KMS-11 (cell line): ENCODE results near the gene GCNT4.
"Not testable (repeated sequence)": the region's sequence is repeated elsewhere in the genome, so short reads cannot be mapped to it uniquely, and the experiment has no call there.

ENCODE experiments used
- H2AFZ ChIP-seq: fragments of 200-600 bp; sonication (generic); 2 replicates; pipeline ENCODE4 v1.6.1; 2016; ENCODE audit warnings: antibody characterized with exemption, mixed run types, low read depth
- H3K27ac ChIP-seq: fragments of 200-600 bp; sonication (generic); 2 replicates; pipeline ENCODE4 v1.6.1; 2016; ENCODE audit warnings: mild to moderate bottlenecking, mixed run types
- H3K27me3 ChIP-seq: fragments of 200-600 bp; sonication (generic); 2 replicates; pipeline ENCODE4 v1.6.1; 2017; ENCODE audit warnings: mild to moderate bottlenecking, low read depth, mixed run types, moderate library complexity; ENCODE audit not compliant: insufficient read depth
- H3K36me3 ChIP-seq: fragments of 200-600 bp; sonication (generic); 2 replicates; pipeline ENCODE4 v1.6.1; 2017; ENCODE audit warnings: mild to moderate bottlenecking, mixed run types; ENCODE audit not compliant: insufficient read depth
- H3K4me1 ChIP-seq: fragments of 200-600 bp; sonication (generic); 2 replicates; pipeline ENCODE4 v1.6.1; 2016; ENCODE audit warnings: mild to moderate bottlenecking, low read depth, mixed run types; ENCODE audit not compliant: poor library complexity, severe bottlenecking
- H3K4me2 ChIP-seq: fragments of 200-600 bp; sonication (generic); 2 replicates; pipeline ENCODE4 v1.7.0; 2016; ENCODE audit warnings: mild to moderate bottlenecking, mixed run types
- H3K4me3 ChIP-seq: fragments of 200-600 bp; sonication (generic); IDR thresholded peaks from 2 replicates; pipeline ENCODE4 v1.6.1; 2017; ENCODE audit warnings: low read depth, low read length, mixed read lengths; ENCODE audit not compliant: insufficient read depth
- H3K79me2 ChIP-seq: fragments of 200-600 bp; sonication (generic); 2 replicates; pipeline ENCODE4 v1.6.1; 2016; ENCODE audit warnings: low read depth, mixed run types; ENCODE audit not compliant: insufficient read depth
- H3K9ac ChIP-seq: fragments of 200-600 bp; sonication (generic); 2 replicates; pipeline ENCODE4 v1.6.1; 2016; ENCODE audit warnings: mild to moderate bottlenecking, mixed run types
- H4K20me1 ChIP-seq: fragments of 200-600 bp; sonication (generic); 2 replicates; pipeline ENCODE4 v1.6.1; 2016; ENCODE audit warnings: mild to moderate bottlenecking, mixed run types; ENCODE audit not compliant: insufficient read depth
- TF ChIP-seq, protein P1 (sequence below): fragments of 200-600 bp; sonication (generic); conservative IDR thresholded peaks from 2 replicates; pipeline ENCODE4 v1.6.1; 2017; ENCODE audit warnings: low read depth, mild to moderate bottlenecking, antibody characterized with exemption, low read length, moderate library complexity, mixed read lengths

GCNT4 gene

DNA sequence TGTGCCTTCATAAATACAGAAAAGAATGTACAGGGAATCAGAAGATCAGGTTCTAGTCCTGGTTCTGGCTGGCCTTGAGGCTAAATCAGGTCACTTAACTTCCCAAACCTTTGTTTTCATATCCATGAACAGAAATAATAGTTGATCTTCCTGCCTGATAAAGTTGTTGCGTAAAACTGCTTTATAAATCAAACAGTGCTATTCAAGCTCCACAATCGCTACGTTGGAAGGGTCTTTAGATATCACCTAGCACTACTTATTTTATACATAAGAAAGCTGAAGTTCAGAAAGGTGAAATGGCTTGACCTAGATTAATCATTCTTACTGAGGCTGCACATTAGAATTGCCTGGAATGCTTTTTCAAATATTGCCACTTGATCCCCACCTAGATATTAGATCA lies 36.3 kb upstream of the GCNT4 start:
- H2AFZ ChIP-seq, result no peak overlapping the region
- H4K20me1 ChIP-seq, result no peaks in the 10 kb centered on the region
- H3K4me3 ChIP-seq, result no peak overlapping the region
- H3K27me3 ChIP-seq, result no peaks in the 10 kb centered on the region
- TF ChIP-seq, protein P1, sequence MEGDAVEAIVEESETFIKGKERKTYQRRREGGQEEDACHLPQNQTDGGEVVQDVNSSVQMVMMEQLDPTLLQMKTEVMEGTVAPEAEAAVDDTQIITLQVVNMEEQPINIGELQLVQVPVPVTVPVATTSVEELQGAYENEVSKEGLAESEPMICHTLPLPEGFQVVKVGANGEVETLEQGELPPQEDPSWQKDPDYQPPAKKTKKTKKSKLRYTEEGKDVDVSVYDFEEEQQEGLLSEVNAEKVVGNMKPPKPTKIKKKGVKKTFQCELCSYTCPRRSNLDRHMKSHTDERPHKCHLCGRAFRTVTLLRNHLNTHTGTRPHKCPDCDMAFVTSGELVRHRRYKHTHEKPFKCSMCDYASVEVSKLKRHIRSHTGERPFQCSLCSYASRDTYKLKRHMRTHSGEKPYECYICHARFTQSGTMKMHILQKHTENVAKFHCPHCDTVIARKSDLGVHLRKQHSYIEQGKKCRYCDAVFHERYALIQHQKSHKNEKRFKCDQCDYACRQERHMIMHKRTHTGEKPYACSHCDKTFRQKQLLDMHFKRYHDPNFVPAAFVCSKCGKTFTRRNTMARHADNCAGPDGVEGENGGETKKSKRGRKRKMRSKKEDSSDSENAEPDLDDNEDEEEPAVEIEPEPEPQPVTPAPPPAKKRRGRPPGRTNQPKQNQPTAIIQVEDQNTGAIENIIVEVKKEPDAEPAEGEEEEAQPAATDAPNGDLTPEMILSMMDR, result no peak
- no peak overlapping the region for H3K9ac ChIP-seq
- H3K27ac ChIP-seq, result no peak overlapping the region
- no peaks in the 10 kb centered on the region for H3K36me3 ChIP-seq
- H3K4me2 ChIP-seq, result no peak overlapping the region
- H3K4me1 ChIP-seq, result no peaks in the 10 kb centered on the region
- H3K79me2 ChIP-seq, result no peaks in the 10 kb centered on the region

DNA sequence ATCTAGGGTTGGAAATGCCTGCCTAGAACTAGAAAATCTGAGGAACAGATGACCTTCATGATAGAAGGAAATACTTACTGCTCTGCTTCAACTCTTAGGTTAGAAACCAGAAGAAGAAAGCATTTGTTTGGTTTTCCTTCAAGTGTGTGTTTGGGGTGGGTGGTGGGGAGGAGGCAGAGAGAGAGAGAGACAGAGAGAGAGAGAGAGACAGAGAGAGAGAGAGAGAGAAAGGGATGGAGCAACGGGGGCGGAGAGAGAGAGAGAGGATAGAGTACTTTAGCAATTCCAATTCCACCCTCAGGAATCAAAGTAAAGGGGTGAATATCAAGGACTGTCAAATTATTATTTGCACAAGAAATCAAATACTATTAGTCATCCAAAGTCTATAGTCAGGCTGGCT lies 29.2 kb upstream of the GCNT4 start:
- Histone ChIP-seq H4K20me1 (no peaks in the 10 kb centered on the region), H2AFZ (no peak overlapping the region), H3K27me3 (no peaks in the 10 kb centered on the region), H3K4me2 (no peak overlapping the region), H3K9ac (no peak overlapping the region), H3K36me3 (no peaks in the 10 kb centered on the region), H3K79me2 (no peaks in the 10 kb centered on the region), H3K4me3 (no peak overlapping the region), H3K4me1 (peaks cover 5% of the 10 kb centered on the region), H3K27ac (no peak overlapping the region)
- TF ChIP-seq, protein P1, result no peak

DNA sequence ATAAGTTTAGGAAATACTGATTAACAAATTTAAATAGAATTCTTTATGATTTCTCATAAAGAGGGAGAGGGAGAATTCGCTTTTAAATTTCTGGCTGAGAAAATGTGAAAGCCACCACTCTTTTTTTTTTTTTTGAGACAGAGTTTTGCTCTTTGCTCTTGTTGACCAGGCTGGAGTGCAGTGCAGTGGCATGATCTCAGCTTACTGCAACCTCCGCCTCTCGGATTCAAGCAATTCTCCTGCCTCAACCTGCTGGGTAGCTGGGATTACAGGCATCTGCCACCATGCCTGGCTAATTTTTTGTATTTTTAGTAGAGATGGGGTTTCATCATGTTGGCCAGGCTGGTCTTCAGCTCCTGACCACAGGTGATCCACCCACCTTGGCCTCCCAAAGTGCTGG lies 27.0 kb upstream of the GCNT4 start:
- not testable (repeated sequence) for H3K27ac ChIP-seq, H3K4me2 ChIP-seq, H3K4me3 ChIP-seq, H3K4me1 ChIP-seq, H3K36me3 ChIP-seq, H3K79me2 ChIP-seq, H3K9ac ChIP-seq, H4K20me1 ChIP-seq, H2AFZ ChIP-seq, H3K27me3 ChIP-seq

DNA sequence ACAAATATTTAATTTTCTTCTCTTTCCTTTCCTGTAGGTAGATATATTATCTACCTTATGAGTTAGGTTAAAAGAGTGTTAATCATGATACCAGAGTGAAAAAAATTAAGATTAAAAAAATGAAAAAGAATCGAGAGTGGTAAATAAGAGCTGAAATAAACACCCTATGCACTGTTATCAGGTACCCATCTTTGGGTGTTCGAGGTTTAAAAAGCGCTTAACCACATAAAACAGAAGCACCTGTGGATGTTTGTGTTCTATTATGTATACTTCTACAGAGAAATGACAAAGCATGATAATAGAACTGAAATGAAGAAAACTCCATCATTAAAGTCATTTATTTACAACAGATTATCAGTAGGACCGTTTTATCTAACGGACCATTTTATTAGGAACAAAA lies 25.7 kb upstream of the GCNT4 start:
- Histone ChIP-seq H3K4me1 (peaks cover 5% of the 10 kb centered on the region), H3K27ac (no peak overlapping the region), H3K36me3 (no peaks in the 10 kb centered on the region), H3K4me2 (no peak overlapping the region), H2AFZ (no peak overlapping the region), H3K9ac (no peak overlapping the region), H3K79me2 (no peaks in the 10 kb centered on the region), H3K4me3 (no peak overlapping the region), H3K27me3 (no peaks in the 10 kb centered on the region), H4K20me1 (no peaks in the 10 kb centered on the region)
- TF ChIP-seq, protein P1, result no peak

DNA sequence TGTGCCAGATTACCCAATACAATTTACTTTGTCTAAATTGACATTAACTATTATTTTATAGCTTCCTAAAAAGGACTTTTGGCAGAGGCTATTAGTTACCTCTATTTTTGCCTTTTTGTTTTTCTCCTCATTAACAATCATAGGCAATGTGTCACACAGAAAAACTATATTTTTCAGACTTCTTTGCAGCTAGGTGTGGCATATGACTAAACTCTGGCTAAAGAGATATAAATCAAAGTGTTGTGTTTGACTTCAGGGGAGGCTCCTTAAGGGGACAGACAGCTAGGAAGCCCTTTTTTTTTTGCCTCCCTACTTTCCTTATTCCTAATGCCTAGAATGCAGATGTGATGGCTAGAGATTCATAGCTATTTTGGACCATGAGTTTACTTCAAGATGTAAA lies 19.7 kb upstream of the GCNT4 start:
- H4K20me1 ChIP-seq, result no peaks in the 10 kb centered on the region
- no peaks in the 10 kb centered on the region for H3K4me1 ChIP-seq
- TF ChIP-seq, protein P1, result no peak
- H3K79me2 ChIP-seq, result no peaks in the 10 kb centered on the region
- no peak overlapping the region for H3K9ac ChIP-seq
- H3K36me3 ChIP-seq, result no peaks in the 10 kb centered on the region
- H2AFZ ChIP-seq, result no peak overlapping the region
- no peak overlapping the region for H3K4me2 ChIP-seq
- no peak overlapping the region for H3K4me3 ChIP-seq
- no peak overlapping the region for H3K27ac ChIP-seq
- H3K27me3 ChIP-seq, result no peaks in the 10 kb centered on the region
